NCI-H524 treated with DMSO at 0.1 percent for 48 hours (cell line): ENCODE measurements around the gene VDR.
"Not testable (repeated sequence)": the region's sequence is repeated elsewhere in the genome, so short reads cannot be mapped to it uniquely, and the experiment has no call there.

Experiments
- DNase-seq: peaks from one replicate; lab custom pipeline; 2025; lab: John Stamatoyannopoulos, UW

VDR gene

GRCh38 chr12:47828008-47828975 lies 76.5 kb downstream of the VDR start:
- DNase-seq, result no peak

GRCh38 chr12:47825173-47825639 lies 79.6 kb downstream of the VDR start:
- no peak for DNase-seq

GRCh38 chr12:47824635-47825034 lies 80.2 kb downstream of the VDR start:
- no peak for DNase-seq

GRCh38 chr12:47824198-47824597 lies 80.6 kb downstream of the VDR start:
- no peak for DNase-seq

GRCh38 chr12:47823422-47824086 lies 81.2 kb downstream of the VDR start:
- no peak for DNase-seq

GRCh38 chr12:47822863-47823262 lies 81.9 kb downstream of the VDR start:
- no peak for DNase-seq

GRCh38 chr12:47822401-47822800 lies 82.4 kb downstream of the VDR start:
- no peak for DNase-seq

GRCh38 chr12:47821346-47821706 lies 83.5 kb downstream of the VDR start:
- no peak for DNase-seq

- DNase-seq, result no peak
These were observed 84.0 kb downstream of the VDR start for GRCh38 chr12:47820631-47821345.

- no peak for DNase-seq
These were observed 84.7 kb downstream of the VDR start, which contains the start of gene HDAC7 for GRCh38 chr12:47819896-47820630. Gene HDAC7 (minus strand): TSS chr12:47819903. CDS start chr12:47819785, 118 bp downstream.

- no peak for DNase-seq
These were observed 85.5 kb downstream of the VDR start for GRCh38 chr12:47819138-47819895.

- no peak for DNase-seq
These were observed 86.2 kb downstream of the VDR start for GRCh38 chr12:47818467-47819137.

GRCh38 chr12:47818007-47818376 lies 86.8 kb downstream of the VDR start:
- DNase-seq, result no peak

- no peak for DNase-seq
These were observed 87.4 kb downstream of the VDR start for GRCh38 chr12:47817272-47818006.

- no peak for DNase-seq
These were observed 88.2 kb downstream of the VDR start for GRCh38 chr12:47816403-47817271.

GRCh38 chr12:47815447-47815846 lies 89.3 kb downstream of the VDR start:
- not testable (repeated sequence) for DNase-seq

GRCh38 chr12:47814539-47815170 lies 90.1 kb downstream of the VDR start:
- no peak for DNase-seq

- no peak for DNase-seq
These were observed 91.1 kb downstream of the VDR start for GRCh38 chr12:47813511-47814196.
